ENCODE measurements around the gene LRRC3C.

LRRC3C gene

GRCh38 chr17:39919087-39919683, 8.3 kb upstream of the LRRC3C start:
- Histone ChIP-seq H3K27me3 (replicated peaks; ENCODE audit: insufficient read depth, low read length) (no peaks in the 10 kb centered on the region), H3K4me3 (ENCODE audit: low read length) (no peak overlapping the region), H3K79me2 (ENCODE audit: low read length) (peaks cover 27% of the 10 kb centered on the region), H4K20me1 (ENCODE audit: insufficient read depth, low read length) (no peaks in the 10 kb centered on the region), H3K36me3 (replicated peaks; ENCODE audit: insufficient read depth, low read length) (peaks cover 31% of the 10 kb centered on the region), H3K4me2 (ENCODE audit: low read depth, low read length) (no peak overlapping the region), H3K9ac (ENCODE audit: low read length) (no peak overlapping the region), H3K9me2 (replicated peaks; ENCODE audit: insufficient read depth, low read length) (no peaks in the 10 kb centered on the region), H3F3A (ENCODE audit: insufficient read depth, low read length) (peaks cover 19% of the 10 kb centered on the region), H3K27ac (ENCODE audit: low read length) (no peak overlapping the region), H3K4me1 (ENCODE audit: low read length) (peaks cover 19% of the 10 kb centered on the region), H3K9me3 (replicated peaks; ENCODE audit: insufficient read depth, low read length) (no peaks in the 10 kb centered on the region), H2AFZ (ENCODE audit: low read length) (no peak overlapping the region)
- DNase-seq: no peak
- TF ChIP-seq EZH2 (optimal IDR thresholded peaks at IDR 0.05; ENCODE audit: low read depth, low read length) (no peak), CTCF (IDR thresholded peaks at IDR 0.05; ENCODE audit: low read length) (no peak), EZH2phosphoT487 (IDR thresholded peaks at IDR 0.05; ENCODE audit: low read length) (no peak)

DNA sequence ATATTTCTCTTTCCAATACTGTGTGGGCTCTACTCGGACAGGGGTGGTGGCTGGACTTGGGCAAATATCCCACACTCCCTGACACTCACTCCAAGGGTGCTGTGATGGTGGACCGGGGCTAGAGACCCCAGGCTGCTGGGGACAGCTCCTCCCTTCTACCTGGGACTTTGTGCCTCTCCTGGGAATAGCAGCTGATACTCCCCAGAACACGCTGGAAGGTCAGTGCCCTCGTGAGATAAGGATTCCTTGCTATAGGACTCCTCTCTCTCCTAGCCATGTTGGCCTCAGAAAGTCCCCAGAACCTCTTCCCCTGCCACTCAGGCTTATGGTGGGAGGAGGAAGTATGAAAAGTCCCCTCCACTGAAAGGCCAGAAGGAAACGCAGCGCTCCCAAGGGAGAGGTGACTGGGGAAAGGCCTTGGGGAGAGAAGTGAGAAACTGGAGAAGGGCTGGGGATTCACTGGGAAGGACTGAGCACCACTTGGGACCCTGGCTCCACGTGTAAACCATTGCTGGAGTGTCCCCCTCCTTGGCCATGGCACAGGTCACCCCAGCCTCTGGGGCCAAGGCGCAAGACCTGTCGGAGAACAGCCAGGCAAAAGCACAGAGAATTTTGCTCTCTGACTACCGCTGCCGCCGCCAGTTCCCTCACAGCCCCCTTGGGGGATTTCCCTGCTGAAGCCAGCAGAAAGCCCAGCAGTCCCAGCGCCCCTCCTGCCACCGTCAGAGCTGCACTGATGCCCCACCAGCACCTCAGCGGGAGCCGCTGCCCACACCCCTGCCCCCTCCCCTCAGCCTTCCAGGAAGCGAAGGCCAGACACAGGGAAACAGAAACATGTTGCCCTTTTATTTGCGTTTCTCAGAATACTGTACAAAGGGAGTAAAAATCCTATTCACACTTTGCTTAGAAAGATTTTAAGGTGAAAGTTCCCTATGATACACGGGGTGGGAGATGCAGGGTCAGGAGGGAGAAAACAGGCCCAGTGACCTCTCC, 7.0 kb upstream of the LRRC3C start:
- Histone ChIP-seq H3K4me3 (ENCODE audit: low read length) (no peak overlapping the region), H3K4me1 (ENCODE audit: low read length) (peaks cover 29% of the 10 kb centered on the region), H3K9ac (ENCODE audit: low read length) (no peak overlapping the region), H3K36me3 (replicated peaks; ENCODE audit: insufficient read depth, low read length) (peaks cover 31% of the 10 kb centered on the region), H3K9me3 (replicated peaks; ENCODE audit: insufficient read depth, low read length) (no peaks in the 10 kb centered on the region), H3F3A (ENCODE audit: insufficient read depth, low read length) (peaks cover 21% of the 10 kb centered on the region), H2AFZ (ENCODE audit: low read length) (no peak overlapping the region), H3K27ac (ENCODE audit: low read length) (no peak overlapping the region), H3K27me3 (replicated peaks; ENCODE audit: insufficient read depth, low read length) (no peaks in the 10 kb centered on the region), H4K20me1 (ENCODE audit: insufficient read depth, low read length) (no peaks in the 10 kb centered on the region), H3K9me2 (replicated peaks; ENCODE audit: insufficient read depth, low read length) (no peaks in the 10 kb centered on the region), H3K79me2 (ENCODE audit: low read length) (peaks cover 40% of the 10 kb centered on the region), H3K4me2 (ENCODE audit: low read depth, low read length) (no peak overlapping the region)
- TF ChIP-seq CTCF (IDR thresholded peaks at IDR 0.05; ENCODE audit: low read length): no peak
- no peak for TF ChIP-seq EZH2phosphoT487 (IDR thresholded peaks at IDR 0.05; ENCODE audit: low read length)
- TF ChIP-seq EZH2 (optimal IDR thresholded peaks at IDR 0.05; ENCODE audit: low read depth, low read length): no peak
- no peak for DNase-seq

DNA sequence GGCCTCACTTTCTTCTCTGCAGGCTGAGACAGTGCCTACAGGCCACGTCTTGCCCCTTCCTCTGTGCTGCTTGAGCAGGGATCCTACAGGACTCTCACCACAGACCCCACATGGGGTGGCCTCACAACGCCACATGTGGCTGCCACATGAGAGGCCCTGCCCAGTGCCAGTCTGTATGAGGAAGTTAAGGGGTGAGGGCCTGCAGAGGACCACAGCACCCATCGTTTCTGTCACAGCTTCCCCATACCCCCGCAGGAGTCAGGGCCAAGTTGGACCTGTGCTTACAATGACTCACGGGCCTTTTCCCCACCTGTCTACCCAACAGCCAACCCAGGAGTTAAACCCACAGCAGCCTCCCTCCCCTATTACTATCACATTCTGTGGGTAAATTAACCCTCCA, 6.2 kb upstream of the LRRC3C start:
- no peaks in the 10 kb centered on the region for H3K9me2 ChIP-seq (replicated peaks; ENCODE audit: insufficient read depth, low read length)
- H3K9ac ChIP-seq (ENCODE audit: low read length): no peak overlapping the region
- no peak overlapping the region for H3K4me2 ChIP-seq (ENCODE audit: low read depth, low read length)
- H3K79me2 ChIP-seq (ENCODE audit: low read length): peaks cover 48% of the 10 kb centered on the region
- no peaks in the 10 kb centered on the region for H3K27me3 ChIP-seq (replicated peaks; ENCODE audit: insufficient read depth, low read length)
- no peaks in the 10 kb centered on the region for H3K9me3 ChIP-seq (replicated peaks; ENCODE audit: insufficient read depth, low read length)
- H3F3A ChIP-seq (ENCODE audit: insufficient read depth, low read length): peaks cover 26% of the 10 kb centered on the region
- TF ChIP-seq EZH2 (optimal IDR thresholded peaks at IDR 0.05; ENCODE audit: low read depth, low read length): no peak
- TF ChIP-seq EZH2phosphoT487 (IDR thresholded peaks at IDR 0.05; ENCODE audit: low read length): no peak
- TF ChIP-seq CTCF (IDR thresholded peaks at IDR 0.05; ENCODE audit: low read length): no peak
- no peak overlapping the region for H3K4me3 ChIP-seq (ENCODE audit: low read length)
- peaks cover 31% of the 10 kb centered on the region for H3K36me3 ChIP-seq (replicated peaks; ENCODE audit: insufficient read depth, low read length)
- H3K27ac ChIP-seq (ENCODE audit: low read length): no peak overlapping the region
- H4K20me1 ChIP-seq (ENCODE audit: insufficient read depth, low read length): no peaks in the 10 kb centered on the region
- peaks cover 36% of the 10 kb centered on the region for H3K4me1 ChIP-seq (ENCODE audit: low read length)
- no peak for DNase-seq
- no peak overlapping the region for H2AFZ ChIP-seq (ENCODE audit: low read length)

All from MM.1S (cell line).